ENCODE data around the gene PDPN. TPM values are rescaled to one million over a fixed set of nuclear protein-coding genes. Genes with fewer than 3 reads are reported as not detected.

The PDPN gene
- total RNA-seq, 1 donor from 2014 or later, result 3.2 TPM

DNA sequence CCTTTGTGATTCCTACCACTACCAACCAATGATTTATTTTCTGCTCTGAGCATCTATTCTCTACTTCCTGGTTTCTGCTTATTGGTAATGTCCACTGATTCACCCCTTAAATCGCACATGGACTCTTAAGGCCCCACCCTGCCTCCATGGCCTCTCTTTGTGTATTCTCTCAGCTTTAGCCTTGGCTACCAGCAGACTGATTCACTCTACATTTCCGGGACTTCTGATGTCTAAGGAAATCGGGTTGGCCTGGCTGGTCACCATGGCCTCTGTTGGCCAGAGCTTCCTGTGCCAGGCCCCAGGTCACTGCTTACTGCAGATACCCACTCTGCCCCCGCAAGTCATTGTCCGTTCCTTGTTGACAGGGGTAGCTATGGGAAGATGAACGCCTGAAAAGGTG, 40.9 kb downstream of the PDPN start:
- no peaks in the 10 kb centered on the region for H3K36me3 ChIP-seq (ENCODE audit: control insufficient read depth, insufficient read depth, low read length)
- no peak overlapping the region for H3K4me3 ChIP-seq (ENCODE audit: low read depth, low read length)
- TF ChIP-seq CTCF (IDR thresholded peaks at IDR 0.05; ENCODE audit: insufficient read depth, low read length, severe bottlenecking), result no peak
- DNase-seq (ENCODE audit: low read depth) (no peak), FAIRE-seq (no peak)
- no peaks in the 10 kb centered on the region for H3K27me3 ChIP-seq (ENCODE audit: control insufficient read depth, insufficient read depth, low read length)

- DNase-seq (ENCODE audit: low read depth), result no peak
- no peak for TF ChIP-seq CTCF (IDR thresholded peaks at IDR 0.05; ENCODE audit: insufficient read depth, low read length, severe bottlenecking)
- Histone ChIP-seq H3K27me3 (ENCODE audit: control insufficient read depth, insufficient read depth, low read length) (no peaks in the 10 kb centered on the region), H3K36me3 (ENCODE audit: control insufficient read depth, insufficient read depth, low read length) (no peaks in the 10 kb centered on the region), H3K4me3 (ENCODE audit: low read depth, low read length) (no peak overlapping the region)
- FAIRE-seq, result no peak
Measured at GRCh38 chr1:13627127-13627526, 43.5 kb downstream of the PDPN start.

- no peaks in the 10 kb centered on the region for H3K27me3 ChIP-seq (ENCODE audit: control insufficient read depth, insufficient read depth, low read length)
- DNase-seq (ENCODE audit: low read depth) (no peak), FAIRE-seq (no peak)
- no peak overlapping the region for H3K4me3 ChIP-seq (ENCODE audit: low read depth, low read length)
- H3K36me3 ChIP-seq (ENCODE audit: control insufficient read depth, insufficient read depth, low read length), result no peaks in the 10 kb centered on the region
- no peak for TF ChIP-seq CTCF (IDR thresholded peaks at IDR 0.05; ENCODE audit: insufficient read depth, low read length, severe bottlenecking)
Measured at GRCh38 chr1:13628218-13628617, 44.6 kb downstream of the PDPN start.

DNA sequence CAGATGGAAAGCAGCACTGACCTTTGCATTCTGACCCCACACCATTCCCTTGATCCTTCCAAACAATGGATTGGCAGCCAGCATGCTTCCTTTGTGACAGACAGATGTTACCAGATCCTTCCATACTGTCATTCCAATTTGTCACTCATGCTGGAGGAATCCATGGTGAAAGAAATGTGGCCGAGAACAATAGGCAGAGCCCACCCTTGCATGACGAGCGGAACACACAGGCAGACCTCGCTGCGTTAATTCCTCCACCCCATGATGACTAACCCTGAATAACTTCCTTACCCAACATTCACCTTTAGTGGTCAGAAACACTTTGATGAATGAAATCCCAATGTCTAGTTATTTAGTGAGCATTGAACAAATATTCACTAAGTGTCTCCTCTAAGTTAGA, 45.1 kb downstream of the PDPN start:
- Histone ChIP-seq H3K36me3 (ENCODE audit: control insufficient read depth, insufficient read depth, low read length) (no peaks in the 10 kb centered on the region), H3K27me3 (ENCODE audit: control insufficient read depth, insufficient read depth, low read length) (no peaks in the 10 kb centered on the region), H3K4me3 (ENCODE audit: low read depth, low read length) (no peak overlapping the region)
- DNase-seq (ENCODE audit: low read depth), result peak; percentile 63
- no peak for TF ChIP-seq CTCF (IDR thresholded peaks at IDR 0.05; ENCODE audit: insufficient read depth, low read length, severe bottlenecking)
- peak; percentile 87 for FAIRE-seq

GRCh38 chr1:13642306-13643004, 58.8 kb downstream of the PDPN start:
- FAIRE-seq, result no peak
- no peak for DNase-seq (ENCODE audit: low read depth)
- H3K36me3 ChIP-seq (ENCODE audit: control insufficient read depth, insufficient read depth, low read length), result no peaks in the 10 kb centered on the region

More at GRCh38 chr1:13642306-13643004, 58.8 kb downstream of the PDPN start:
- TF ChIP-seq CTCF (IDR thresholded peaks at IDR 0.05; ENCODE audit: insufficient read depth, low read length, severe bottlenecking), result no peak
- Histone ChIP-seq H3K27me3 (ENCODE audit: control insufficient read depth, insufficient read depth, low read length) (no peaks in the 10 kb centered on the region), H3K4me3 (ENCODE audit: low read depth, low read length) (no peak overlapping the region)
